Parathyroid adenoma (tissue), 2 donors: ENCODE measurements around the gene MTA1.

ENCODE experiments used
- H2AFZ ChIP-seq: fragments of 300-600 bp; sonication (generic); one replicate; pipeline ENCODE4 v1.7.0; 2017; ENCODE audit warnings: antibody characterized with exemption, mild to moderate bottlenecking
- H3K27ac ChIP-seq: fragments of 300-600 bp; sonication (generic); one replicate; pipeline ENCODE4 v1.7.0; 2017
- H3K27me3 ChIP-seq: fragments of 300-600 bp; sonication (generic); one replicate; pipeline ENCODE4 v1.7.0; 2017; ENCODE audit warnings: low read length; ENCODE audit not compliant: control insufficient read depth, insufficient read depth
- H3K36me3 ChIP-seq: fragments of 300-600 bp; sonication (generic); one replicate; pipeline ENCODE4 v1.7.0; 2017; ENCODE audit warnings: low read length; ENCODE audit not compliant: control insufficient read depth, insufficient read depth
- H3K4me1 ChIP-seq: fragments of 300-600 bp; sonication (generic); one replicate; pipeline ENCODE4 v1.7.0; 2017; ENCODE audit warnings: control low read depth
- H3K4me2 ChIP-seq: fragments of 300-600 bp; sonication (generic); one replicate; pipeline ENCODE4 v1.7.0; 2017; ENCODE audit warnings: low read length
- H3K4me3 ChIP-seq: fragments of 300-600 bp; sonication (generic); one replicate; pipeline ENCODE4 v1.7.0; 2017; ENCODE audit warnings: low read depth, low read length
- H3K79me2 ChIP-seq: fragments of 300-600 bp; sonication (generic); one replicate; pipeline ENCODE4 v1.7.0; 2017; ENCODE audit warnings: control low read depth
- H3K9ac ChIP-seq: fragments of 300-600 bp; sonication (generic); one replicate; pipeline ENCODE4 v1.7.0; 2017; ENCODE audit warnings: mild to moderate bottlenecking
- H3K9me3 ChIP-seq: fragments of 300-600 bp; sonication (generic); one replicate; pipeline ENCODE4 v1.7.0; 2017; ENCODE audit warnings: low read length; ENCODE audit not compliant: control insufficient read depth
- CTCF ChIP-seq: fragments of 300-600 bp; sonication (generic); IDR thresholded peaks from one replicate; pipeline ENCODE4 v1.7.0; 2017; ENCODE audit warnings: antibody characterized with exemption, mild to moderate bottlenecking
- donor health status: primary hyperparathyroidism.

Gene MTA1

GRCh38 chr14:105467942-105468471, 48.4 kb downstream of the MTA1 start:
- Histone ChIP-seq H3K79me2 (no peaks in the 10 kb centered on the region), H3K36me3 (no peaks in the 10 kb centered on the region), H3K27me3 (no peaks in the 10 kb centered on the region), H3K4me3 (no peak overlapping the region), H3K27ac (no peak overlapping the region), H3K9ac (no peak overlapping the region), H3K4me2 (no peak overlapping the region), H3K9me3 (no peaks in the 10 kb centered on the region), H2AFZ (no peak overlapping the region), H3K4me1 (peaks cover 4% of the 10 kb centered on the region)
- no peak for TF ChIP-seq CTCF

- no peak for TF ChIP-seq CTCF
- Histone ChIP-seq H3K36me3 (no peaks in the 10 kb centered on the region), H3K79me2 (no peaks in the 10 kb centered on the region), H2AFZ (no peak overlapping the region), H3K4me3 (no peak overlapping the region), H3K9ac (no peak overlapping the region), H3K4me1 (peaks cover 4% of the 10 kb centered on the region), H3K4me2 (no peak overlapping the region), H3K27ac (no peak overlapping the region), H3K27me3 (no peaks in the 10 kb centered on the region), H3K9me3 (no peaks in the 10 kb centered on the region)
Measured at GRCh38 chr14:105468621-105469241, 49.1 kb downstream of the MTA1 start.

GRCh38 chr14:105469456-105470349, 50.1 kb downstream of the MTA1 start:
- Histone ChIP-seq H3K79me2 (no peaks in the 10 kb centered on the region), H2AFZ (no peak overlapping the region), H3K9me3 (no peaks in the 10 kb centered on the region), H3K9ac (no peak overlapping the region), H3K4me1 (peaks cover 4% of the 10 kb centered on the region), H3K27me3 (no peaks in the 10 kb centered on the region), H3K27ac (no peak overlapping the region), H3K4me3 (no peak overlapping the region), H3K36me3 (no peaks in the 10 kb centered on the region), H3K4me2 (no peak overlapping the region)
- TF ChIP-seq CTCF, result no peak

- Histone ChIP-seq H2AFZ (no peak overlapping the region), H3K4me1 (peaks cover 4% of the 10 kb centered on the region), H3K4me3 (no peak overlapping the region), H3K9me3 (no peaks in the 10 kb centered on the region), H3K36me3 (no peaks in the 10 kb centered on the region), H3K4me2 (no peak overlapping the region), H3K9ac (no peak overlapping the region), H3K27ac (no peak overlapping the region), H3K27me3 (no peaks in the 10 kb centered on the region), H3K79me2 (no peaks in the 10 kb centered on the region)
- TF ChIP-seq CTCF, result no peak
Measured at GRCh38 chr14:105470350-105471296, 51.0 kb downstream of the MTA1 start.
